Measurements from ENCODE around the gene MRPS22. TPM values are rescaled to one million over a fixed set of nuclear protein-coding genes. Genes with fewer than 3 reads are reported as not detected.
"Not testable (repeated sequence)": the region's sequence is repeated elsewhere in the genome, so short reads cannot be mapped to it uniquely, and the experiment has no call there.

Gene MRPS22
- total and polyA plus RNA-seq, 4 experiments from 2014 or later, result 33.4 to 58.5 (median 40.9) TPM

DNA sequence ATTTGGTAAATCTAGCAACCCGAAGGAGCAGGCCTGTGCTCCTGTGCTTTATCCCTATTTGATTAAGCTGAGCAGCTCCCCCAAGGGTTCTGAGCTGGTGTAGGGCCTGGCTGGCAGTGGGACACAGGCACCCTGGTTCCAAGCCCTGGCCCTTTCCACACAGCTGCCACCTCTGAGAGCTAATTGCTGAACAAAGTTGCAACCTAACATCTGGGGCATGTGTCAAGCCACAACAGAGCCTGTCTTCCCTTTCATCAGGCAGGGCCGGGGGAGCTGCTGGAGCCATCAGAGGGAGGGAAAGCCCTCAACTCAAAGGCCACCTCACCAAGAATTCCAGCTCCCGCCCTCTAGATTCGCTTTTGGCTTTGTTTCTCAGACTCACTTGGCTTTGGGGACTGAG, 17.1 kb upstream of the MRPS22 start:
- H3K4me3 Mint-ChIP-seq, result no peak overlapping the region
- Histone ChIP-seq H3K27ac (ENCODE audit: low read depth, low read length) (no peak overlapping the region), H3K27me3 (ENCODE audit: insufficient read depth, low read length) (no peaks in the 10 kb centered on the region), H3K36me3 (ENCODE audit: insufficient read depth, low read length) (no peaks in the 10 kb centered on the region), H3K9me3 (ENCODE audit: control insufficient read depth in 1 of 2, low read length in 2 of 2) (no peaks in the 10 kb centered on the region), H3K4me1 (ENCODE audit: insufficient read depth, low read length) (peaks cover 5% of the 10 kb centered on the region), H3K4me3 (ENCODE audit: low read length in 2 of 2) (no peak overlapping the region)
- peaks cover 5 to 20% (median 12%) of the 10 kb centered on the region in 4 donors for H3K4me1 Mint-ChIP-seq
- ChIA-PET POLR2A (ENCODE audit: partially characterized antibody) (no interaction called here), CTCF (ENCODE audit: partially characterized antibody) (interaction anchor here (1.2 kb wide), 1 partner anchor 214 kb away, joined by 3 read pairs; no protein-coding TSS in a partner anchor)
- H3K27ac Mint-ChIP-seq, result no peak overlapping the region
- H3K27me3 Mint-ChIP-seq, result peaks cover 9 to 15% of the 10 kb centered on the region in 2 donors
- H3K36me3 Mint-ChIP-seq, result no peaks in the 10 kb centered on the region
- no peaks in the 10 kb centered on the region for H3K9me3 Mint-ChIP-seq
- no peak for DNase-seq
- intact Hi-C loops (cut with micrococcal nuclease), result loop anchor here (5.0 kb wide), 1 partner anchor 734 kb away; the partner anchor contains the start of gene CEP70

DNA sequence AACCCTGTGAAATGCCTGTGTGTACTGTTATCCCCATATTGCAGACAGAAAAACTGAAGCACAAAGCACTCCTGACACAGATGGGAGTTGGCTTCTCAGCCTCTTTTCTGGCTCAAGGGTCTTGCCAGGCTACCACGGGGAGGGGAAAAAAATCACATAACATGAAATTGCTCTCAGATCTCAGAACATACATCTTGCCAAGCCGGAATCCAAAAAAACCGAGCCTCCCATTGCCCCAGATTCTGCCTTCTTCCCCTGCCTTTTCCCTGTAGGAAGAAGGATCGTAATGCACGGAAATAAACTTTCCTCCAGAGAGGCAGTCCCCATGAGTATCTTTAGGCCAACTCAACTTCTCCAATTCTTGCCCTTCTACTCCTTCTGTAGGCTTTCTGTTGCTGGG, 16.6 kb upstream of the MRPS22 start:
- Histone ChIP-seq H3K27ac (ENCODE audit: low read depth, low read length) (no peak overlapping the region), H3K9me3 (ENCODE audit: control insufficient read depth in 1 of 2, low read length in 2 of 2) (no peaks in the 10 kb centered on the region), H3K36me3 (ENCODE audit: insufficient read depth, low read length) (no peaks in the 10 kb centered on the region), H3K4me3 (ENCODE audit: low read length in 2 of 2) (no peak overlapping the region), H3K4me1 (ENCODE audit: insufficient read depth, low read length) (peaks cover 5% of the 10 kb centered on the region), H3K27me3 (ENCODE audit: insufficient read depth, low read length) (peaks cover 4% of the 10 kb centered on the region)
- CTCF ChIA-PET (ENCODE audit: partially characterized antibody), result interaction anchor here (0.6 to 2.1 kb wide), 6 partner anchors 9 to 910 kb away, joined by 3 to 18 read pairs (median 5); no protein-coding TSS in a partner anchor
- POLR2A ChIA-PET (ENCODE audit: partially characterized antibody), result no interaction called here
- peaks cover 5 to 20% (median 12%) of the 10 kb centered on the region in 4 donors for H3K4me1 Mint-ChIP-seq
- no peak for DNase-seq
- peak overlapping the region in 1 of 7 donors; percentile 1 for H3K27ac Mint-ChIP-seq
- peaks cover 14 to 20% of the 10 kb centered on the region in 2 donors for H3K27me3 Mint-ChIP-seq
- no peak overlapping the region for H3K4me3 Mint-ChIP-seq
- H3K9me3 Mint-ChIP-seq, result no peaks in the 10 kb centered on the region
- H3K36me3 Mint-ChIP-seq, result no peaks in the 10 kb centered on the region
- intact Hi-C loops (cut with micrococcal nuclease), result loop anchor here (5.0 kb wide), 1 partner anchor 735 kb away; the partner anchor contains the start of gene CEP70

DNA sequence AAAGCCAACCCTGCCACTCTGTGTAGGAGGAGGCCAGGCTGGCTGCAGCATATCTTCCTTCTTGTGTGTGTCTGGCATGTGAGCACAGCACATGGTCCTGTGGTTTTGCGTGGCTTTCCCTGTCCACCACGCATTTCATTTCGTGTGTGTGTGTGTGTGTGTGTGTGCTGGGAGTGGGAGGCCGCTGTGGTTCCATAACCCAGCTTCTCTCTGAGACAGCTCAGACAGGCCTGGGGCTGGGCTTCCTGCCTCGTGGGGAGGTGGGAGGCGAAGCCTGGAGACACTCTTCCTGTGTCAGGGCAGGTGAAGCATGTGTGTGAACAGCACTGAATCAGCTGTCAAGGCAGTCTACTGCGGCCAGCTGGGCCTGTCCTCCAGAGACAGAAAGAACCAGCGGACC, 16.0 kb upstream of the MRPS22 start:
- ChIA-PET POLR2A (ENCODE audit: partially characterized antibody) (no interaction called here), CTCF (ENCODE audit: partially characterized antibody) (interaction anchor here (0.6 to 3.1 kb wide), 9 partner anchors 9 to 911 kb away, joined by 3 to 34 read pairs (median 6); no protein-coding TSS in a partner anchor)
- Mint-ChIP-seq H3K9me3 (no peaks in the 10 kb centered on the region), H3K4me3 (no peak overlapping the region), H3K4me1 (peaks cover 5 to 20% (median 12%) of the 10 kb centered on the region in 4 donors), H3K36me3 (no peaks in the 10 kb centered on the region), H3K27ac (peak overlapping the region in 1 of 7 donors; percentile 25), H3K27me3 (peaks cover 19 to 26% of the 10 kb centered on the region in 2 donors)
- intact Hi-C loops (cut with micrococcal nuclease), result loop anchor here (5.0 kb wide), 1 partner anchor 736 kb away; the partner anchor contains the start of gene CEP70
- H3K4me3 ChIP-seq (ENCODE audit: low read length in 2 of 2), result no peak overlapping the region
- no peak overlapping the region for H3K27ac ChIP-seq (ENCODE audit: low read depth, low read length)
- peaks cover 4% of the 10 kb centered on the region for H3K27me3 ChIP-seq (ENCODE audit: insufficient read depth, low read length)
- DNase-seq, result no peak
- no peaks in the 10 kb centered on the region for H3K36me3 ChIP-seq (ENCODE audit: insufficient read depth, low read length)
- peaks cover 5% of the 10 kb centered on the region for H3K4me1 ChIP-seq (ENCODE audit: insufficient read depth, low read length)
- H3K9me3 ChIP-seq (ENCODE audit: control insufficient read depth in 1 of 2, low read length in 2 of 2), result no peaks in the 10 kb centered on the region

DNA sequence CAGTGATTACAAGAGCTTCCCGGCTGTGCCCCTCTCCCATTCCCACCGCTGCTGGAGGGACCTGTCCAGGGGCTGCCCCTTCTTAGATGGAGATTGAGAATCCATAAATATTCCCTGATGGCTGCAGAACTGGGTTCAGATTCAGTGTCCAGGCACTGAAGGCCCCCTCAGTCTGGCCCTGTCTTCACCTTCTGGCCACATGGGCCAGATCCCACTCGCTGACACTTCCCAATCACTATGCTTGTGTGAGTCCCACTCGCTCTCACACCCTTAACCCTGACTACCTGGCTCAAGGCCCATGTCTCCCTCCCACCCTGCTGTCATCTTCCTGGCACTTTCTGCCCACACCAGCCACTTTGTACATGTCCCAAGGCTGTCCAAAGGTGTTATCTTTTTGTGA, 15.5 kb upstream of the MRPS22 start:
- ChIA-PET POLR2A (ENCODE audit: partially characterized antibody) (no interaction called here), CTCF (ENCODE audit: partially characterized antibody) (interaction anchor here (1.1 to 3.1 kb wide), 10 partner anchors 10 to 911 kb away, joined by 3 to 34 read pairs (median 6); no protein-coding TSS in a partner anchor)
- no peaks in the 10 kb centered on the region for H3K9me3 ChIP-seq (ENCODE audit: control insufficient read depth in 1 of 2, low read length in 2 of 2)
- Mint-ChIP-seq H3K36me3 (no peaks in the 10 kb centered on the region), H3K9me3 (no peaks in the 10 kb centered on the region), H3K27ac (no peak overlapping the region), H3K27me3 (peaks cover 22 to 28% of the 10 kb centered on the region in 2 donors), H3K4me3 (no peak overlapping the region), H3K4me1 (peaks cover 5 to 20% (median 12%) of the 10 kb centered on the region in 4 donors)
- H3K27me3 ChIP-seq (ENCODE audit: insufficient read depth, low read length), result peaks cover 4% of the 10 kb centered on the region
- no peak for DNase-seq
- no peak overlapping the region for H3K27ac ChIP-seq (ENCODE audit: low read depth, low read length)
- H3K36me3 ChIP-seq (ENCODE audit: insufficient read depth, low read length), result no peaks in the 10 kb centered on the region
- peaks cover 5% of the 10 kb centered on the region for H3K4me1 ChIP-seq (ENCODE audit: insufficient read depth, low read length)
- intact Hi-C loops (cut with micrococcal nuclease), result loop anchor here (5.0 kb wide), 1 partner anchor 736 kb away; the partner anchor contains the start of gene CEP70
- H3K4me3 ChIP-seq (ENCODE audit: low read length in 2 of 2), result no peak overlapping the region

DNA sequence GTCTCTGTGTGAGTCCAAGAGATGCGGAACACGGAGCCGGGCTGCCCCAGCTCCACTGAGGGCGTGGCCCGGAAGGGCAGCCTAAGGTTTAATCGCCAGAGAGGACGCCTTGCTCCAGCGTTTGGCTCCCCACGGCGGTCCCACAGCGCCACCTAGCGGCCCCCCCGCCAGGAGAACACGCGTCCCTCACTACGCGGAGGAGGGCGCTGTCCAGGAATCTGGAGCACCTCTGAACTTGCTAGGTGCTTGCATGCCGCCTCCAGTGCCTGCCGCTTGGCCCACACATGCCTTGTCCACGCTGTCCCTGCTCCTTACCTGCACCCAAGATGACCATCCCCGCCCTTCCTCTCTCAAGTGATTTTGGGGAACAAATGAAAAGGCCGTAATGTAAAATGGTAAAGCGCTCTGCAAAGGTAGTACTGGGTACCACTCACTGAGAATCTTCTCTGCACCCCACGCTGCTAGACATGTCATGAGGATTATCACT, 14.4 kb upstream of the MRPS22 start:
- no peak overlapping the region for H3K27ac Mint-ChIP-seq
- H3K9me3 Mint-ChIP-seq, result no peaks in the 10 kb centered on the region

DNA sequence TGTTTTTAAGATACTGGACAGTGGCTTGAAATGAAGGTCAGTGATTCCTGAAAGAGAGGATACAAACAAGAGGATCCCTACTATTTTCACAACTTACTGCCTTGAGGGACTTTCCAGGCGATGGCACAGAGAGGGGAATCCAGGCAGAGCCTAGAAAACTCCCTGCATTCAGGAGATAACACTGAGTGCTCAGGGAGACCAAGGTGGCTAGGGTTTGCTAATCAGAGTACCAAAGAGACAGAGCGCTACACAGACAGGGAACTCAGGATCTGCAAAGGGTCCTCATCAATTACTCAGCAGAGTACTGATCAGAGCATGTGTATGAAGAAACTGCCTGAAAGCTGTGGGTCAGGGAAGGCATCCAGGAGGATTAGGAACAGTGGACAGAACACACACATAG, 11.7 kb upstream of the MRPS22 start:
- H3K4me1 ChIP-seq (ENCODE audit: insufficient read depth, low read length), result peaks cover 5% of the 10 kb centered on the region
- no peaks in the 10 kb centered on the region for H3K9me3 ChIP-seq (ENCODE audit: control insufficient read depth in 1 of 2, low read length in 2 of 2)
- H3K4me3 ChIP-seq (ENCODE audit: low read length in 2 of 2), result no peak overlapping the region
- no peak overlapping the region for H3K27ac ChIP-seq (ENCODE audit: low read depth, low read length)
- peaks cover 5 to 20% (median 12%) of the 10 kb centered on the region in 4 donors for H3K4me1 Mint-ChIP-seq
- peaks cover 4% of the 10 kb centered on the region for H3K27me3 ChIP-seq (ENCODE audit: insufficient read depth, low read length)
- intact Hi-C loops (cut with micrococcal nuclease), result no loop called here
- H3K27ac Mint-ChIP-seq, result no peak overlapping the region
- no peak overlapping the region for H3K4me3 Mint-ChIP-seq
- POLR2A ChIA-PET (ENCODE audit: partially characterized antibody), result no interaction called here
- no peaks in the 10 kb centered on the region for H3K36me3 Mint-ChIP-seq
- CTCF ChIA-PET (ENCODE audit: partially characterized antibody), result interaction anchor here (0.9 kb wide), 1 partner anchor 220 kb away, joined by 3 read pairs; no protein-coding TSS in a partner anchor
- no peak for DNase-seq
- H3K36me3 ChIP-seq (ENCODE audit: insufficient read depth, low read length), result no peaks in the 10 kb centered on the region
- H3K27me3 Mint-ChIP-seq, result peaks cover 25 to 26% of the 10 kb centered on the region in 2 donors
- no peaks in the 10 kb centered on the region for H3K9me3 Mint-ChIP-seq

More for the DNA sequence above, 14.4 kb upstream of the MRPS22 start:
- Mint-ChIP-seq H3K4me3 (peak overlapping the region; percentile 66 to 84 (median 78)), H3K36me3 (no peaks in the 10 kb centered on the region), H3K27me3 (peaks cover 22 to 26% of the 10 kb centered on the region in 2 donors), H3K4me1 (peaks cover 5 to 20% (median 12%) of the 10 kb centered on the region in 4 donors)
- peak overlapping the region in 1 of 2 donors; percentile 8 for H3K4me3 ChIP-seq (ENCODE audit: low read length in 2 of 2)
- no peak overlapping the region for H3K27ac ChIP-seq (ENCODE audit: low read depth, low read length)
- intact Hi-C loops (cut with micrococcal nuclease), result loop anchor here (1.0 to 5.0 kb wide), 2 partner anchors 393 to 737 kb away; partner anchors contain the start of gene CEP70
- CTCF ChIA-PET (ENCODE audit: partially characterized antibody), result interaction anchor here (0.7 to 3.1 kb wide), 17 partner anchors 11 to 406 kb away, joined by 3 to 34 read pairs (median 4); partner anchors contain the start of gene MRPS22
- peaks cover 5% of the 10 kb centered on the region for H3K4me1 ChIP-seq (ENCODE audit: insufficient read depth, low read length)
- H3K27me3 ChIP-seq (ENCODE audit: insufficient read depth, low read length), result peaks cover 4% of the 10 kb centered on the region
- POLR2A ChIA-PET (ENCODE audit: partially characterized antibody), result no interaction called here
- H3K36me3 ChIP-seq (ENCODE audit: insufficient read depth, low read length), result no peaks in the 10 kb centered on the region
- DNase-seq, result peak; percentile 79 to 82 (median 81)
- H3K9me3 ChIP-seq (ENCODE audit: control insufficient read depth in 1 of 2, low read length in 2 of 2), result no peaks in the 10 kb centered on the region

DNA sequence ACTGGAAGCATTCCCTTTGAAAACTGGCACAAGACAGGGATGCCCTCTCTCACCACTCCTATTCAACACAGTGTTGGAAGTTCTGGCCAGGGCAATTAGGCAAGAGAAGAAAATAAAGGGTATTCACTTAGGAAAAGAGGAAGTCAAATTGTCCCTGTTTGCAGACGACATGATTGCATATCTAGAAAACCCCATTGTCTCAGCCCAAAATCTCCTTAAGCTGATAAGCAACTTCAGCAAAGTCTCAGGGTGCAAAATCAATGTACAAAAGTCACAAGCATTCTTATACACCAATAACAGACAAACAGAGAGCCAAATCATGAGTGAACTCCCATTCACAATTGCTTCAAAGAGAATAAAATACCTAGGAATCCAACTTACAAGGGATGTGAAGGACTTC, 9.1 kb upstream of the MRPS22 start:
- H3K4me1 ChIP-seq (ENCODE audit: insufficient read depth, low read length); H3K36me3 ChIP-seq (ENCODE audit: insufficient read depth, low read length); H3K36me3 Mint-ChIP-seq; H3K4me3 ChIP-seq (ENCODE audit: low read length in 2 of 2); H3K27ac ChIP-seq (ENCODE audit: low read depth, low read length); intact Hi-C loops (cut with micrococcal nuclease); H3K27ac Mint-ChIP-seq; DNase-seq; H3K4me3 Mint-ChIP-seq; CTCF ChIA-PET (ENCODE audit: partially characterized antibody); H3K4me1 Mint-ChIP-seq; H3K27me3 ChIP-seq (ENCODE audit: insufficient read depth, low read length); H3K9me3 ChIP-seq (ENCODE audit: control insufficient read depth in 1 of 2, low read length in 2 of 2); POLR2A ChIA-PET (ENCODE audit: partially characterized antibody); H3K9me3 Mint-ChIP-seq: not testable (repeated sequence)
- peaks cover 27 to 31% of the 10 kb centered on the region in 2 donors for H3K27me3 Mint-ChIP-seq

All from CD4-positive, alpha-beta memory T cell (primary cell).